SK-MEL-5 (cell line): Measurements from ENCODE around the gene ATG3. TPM values are rescaled to one million over a fixed set of nuclear protein-coding genes. Genes with fewer than 3 reads are reported as not detected.
A peak's percentile ranks its signal among the peaks of the same experiment; 100 is the strongest.
"Not testable (repeated sequence)": the region's sequence is repeated elsewhere in the genome, so short reads cannot be mapped to it uniquely, and the experiment has no call there.

ENCODE experiments used
- DNase-seq: peaks from one replicate; pipeline ENCODE4 v3.0.0-alpha.2; 2016; ENCODE audit warnings: low read depth, low spot score
- in situ Hi-C: cut with HindIII; loops from 2 replicates; pipeline ENCODE4 v1.10.0; 2016; ENCODE audit warnings: low sequenced_read_pairs, high pct_unique_total_duplicates, low pct_unique_long_range_greater_than_20kb
- total RNA-seq: library from RNA; depleted of rRNA; stranded (reverse); fragments of >200 nt; shearing (Covaris generic); gene quantifications from 2 replicates; pipeline ENCODE4 v1.2.3, GENCODE V29; 2014

The ATG3 gene
- total RNA-seq, 1 experiment from 2014 or later = 87.2 TPM

DNA sequence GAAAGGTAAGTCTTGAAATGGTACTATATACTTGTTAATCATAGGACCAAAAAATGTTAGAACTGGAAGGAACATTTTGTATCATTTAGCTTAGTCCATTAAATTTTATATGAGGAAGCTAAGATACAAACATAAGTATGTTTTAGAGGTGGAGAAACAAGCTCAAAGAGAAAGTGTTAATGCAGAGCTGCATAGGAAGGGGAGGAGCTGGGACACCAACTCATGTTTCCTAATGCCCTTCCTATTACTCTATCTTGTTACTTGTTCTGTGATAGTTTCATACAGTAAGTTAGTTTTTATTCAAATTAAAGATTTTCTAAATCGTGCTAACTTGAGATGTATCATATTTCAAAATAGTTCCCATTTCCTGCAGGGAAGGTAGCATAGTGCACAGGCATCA is 7.5 kb upstream of the ATG3 start:
- in situ Hi-C loops = no loop called here
- DNase-seq = no peak

- DNase-seq = no peak
- in situ Hi-C loops = no loop called here
These were observed 6.9 kb upstream of the ATG3 start for GRCh38 chr3:112568642-112569041.

DNA sequence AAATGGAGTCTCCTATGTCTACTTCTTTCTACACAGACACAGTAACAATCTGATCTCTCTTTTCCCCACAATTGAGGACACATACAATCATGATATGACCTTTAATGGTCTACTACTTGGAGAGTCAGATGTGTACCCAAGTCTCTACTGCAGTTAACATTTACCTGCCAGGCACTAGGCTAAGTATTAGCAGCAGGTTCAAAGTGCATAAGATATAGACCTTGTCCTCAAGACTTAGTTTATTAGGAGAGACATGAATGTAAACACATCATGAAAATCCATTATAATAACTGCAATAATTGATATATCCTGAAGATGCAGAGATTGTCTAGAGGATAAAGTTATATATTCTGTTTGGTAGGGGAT is 3.2 kb upstream of the ATG3 start:
- DNase-seq = no peak
- in situ Hi-C loops = no loop called here

GRCh38 chr3:112564247-112564939 is 2.6 kb upstream of the ATG3 start:
- in situ Hi-C loops, DNase-seq: not testable (repeated sequence)

DNA sequence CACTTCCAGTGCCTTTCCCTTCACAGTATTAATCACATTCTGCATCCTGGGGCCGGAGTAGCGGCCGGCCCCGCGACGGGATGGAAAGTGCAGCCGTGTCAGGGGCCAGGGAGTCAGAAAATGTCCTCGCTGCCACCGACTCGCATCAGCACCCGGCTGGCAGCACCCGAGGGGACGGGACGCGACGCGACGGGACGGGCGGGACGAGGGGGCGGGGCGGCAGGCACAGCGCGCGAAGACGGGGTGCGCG is 353 bp downstream of the ATG3 start:
- no peak for DNase-seq

DNA sequence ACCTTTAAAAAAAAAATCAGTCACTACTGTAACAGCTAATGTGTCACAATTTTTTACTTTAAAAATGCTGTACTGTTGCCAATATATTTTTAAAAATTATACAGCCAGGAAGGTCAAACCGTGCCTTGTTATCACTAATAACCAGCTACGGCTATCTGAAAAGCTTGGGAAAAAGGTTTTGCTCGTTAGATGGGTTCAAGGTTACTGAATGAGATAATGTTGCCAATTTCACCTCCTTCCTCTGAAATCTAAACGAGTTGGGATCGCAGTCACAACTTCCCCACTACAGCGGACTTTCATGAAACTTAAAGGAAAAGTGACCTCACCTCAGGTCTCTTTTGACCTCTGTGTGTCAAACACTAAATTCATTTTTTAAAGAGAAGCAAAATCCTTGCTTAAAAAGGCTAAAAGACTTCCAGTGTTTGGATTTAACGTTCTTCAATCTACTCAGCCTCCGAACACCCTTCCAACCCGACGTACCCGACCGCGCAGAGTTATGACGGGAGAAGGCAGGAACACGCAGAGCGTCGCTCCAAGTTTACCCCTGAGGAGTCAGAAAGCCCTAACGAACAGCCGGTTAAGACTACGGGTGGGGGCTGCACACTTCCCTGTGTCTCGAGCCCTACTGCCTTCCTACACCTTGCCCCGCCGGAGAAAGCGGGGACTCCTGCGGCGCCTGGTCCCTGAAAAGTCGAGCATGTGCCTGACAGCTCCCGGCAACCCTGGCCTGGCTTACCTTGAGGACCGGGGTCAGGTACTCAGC is 860 bp downstream of the ATG3 start:
- peak; percentile 89 for DNase-seq
- in situ Hi-C loops = no loop called here

More for the DNA sequence above, 353 bp downstream of the ATG3 start:
- in situ Hi-C loops = no loop called here

DNA sequence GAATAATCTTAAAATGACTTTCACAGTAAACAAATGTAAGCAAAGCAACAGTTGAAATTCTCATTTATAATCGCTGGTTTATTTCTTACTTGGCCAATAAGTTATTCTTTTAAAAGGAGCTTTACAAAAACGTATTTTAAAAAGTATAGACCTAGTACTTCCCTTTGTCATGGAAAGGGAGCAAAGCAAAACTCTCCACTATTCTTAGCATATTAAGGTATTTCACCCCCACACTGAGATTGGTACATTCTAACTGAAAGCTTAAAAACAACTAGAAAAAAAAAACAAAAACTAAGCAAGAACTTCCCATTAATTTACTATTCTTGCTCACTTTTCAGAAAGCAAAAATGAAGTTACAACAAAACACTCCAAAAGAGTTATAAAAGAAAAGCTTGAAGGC is 1.5 kb downstream of the ATG3 start:
- no peak for DNase-seq
- in situ Hi-C loops = no loop called here

DNA sequence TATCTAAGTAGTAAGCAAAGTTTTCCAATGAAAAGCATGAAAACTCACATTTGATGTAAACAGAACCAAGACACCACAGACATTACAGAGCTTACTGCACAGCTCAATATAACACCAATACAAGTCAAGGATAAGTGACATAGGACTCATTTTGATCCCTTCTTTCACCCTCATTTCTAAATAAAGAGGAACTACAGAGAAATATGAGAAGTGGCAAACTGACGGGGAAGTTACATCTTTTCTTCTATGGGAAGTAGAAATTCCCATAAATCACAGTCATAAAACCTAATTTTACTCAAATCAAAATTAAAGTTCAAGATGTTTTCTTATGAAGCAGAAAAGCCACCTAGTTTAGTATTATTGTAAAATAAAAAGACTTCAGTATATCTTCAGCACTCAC is 3.8 kb downstream of the ATG3 start:
- in situ Hi-C loops = no loop called here
- no peak for DNase-seq

GRCh38 chr3:112555535-112556170 is 6.1 kb downstream of the ATG3 start:
- DNase-seq = no peak
- in situ Hi-C loops = no loop called here

DNA sequence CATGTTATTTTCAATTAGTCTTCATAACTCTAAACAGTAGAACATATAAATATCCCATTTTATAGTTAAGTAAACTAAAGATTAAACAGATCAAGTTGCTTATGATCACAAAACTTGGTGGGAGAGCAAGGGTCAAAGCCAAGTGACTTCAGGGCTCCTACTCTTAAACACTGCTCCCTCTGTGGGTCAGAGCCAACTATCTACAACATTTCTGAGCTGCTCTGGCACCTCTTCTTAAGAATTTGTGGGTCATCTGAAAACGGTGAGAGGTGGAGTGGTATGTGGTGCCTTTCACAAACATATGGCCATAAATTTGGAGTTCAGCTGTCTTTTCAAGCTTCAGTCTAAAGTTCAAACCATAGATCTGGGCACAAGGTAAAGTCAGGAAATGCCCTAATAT is 10.9 kb downstream of the ATG3 start:
- DNase-seq = peak; percentile 30
- in situ Hi-C loops = no loop called here

DNA sequence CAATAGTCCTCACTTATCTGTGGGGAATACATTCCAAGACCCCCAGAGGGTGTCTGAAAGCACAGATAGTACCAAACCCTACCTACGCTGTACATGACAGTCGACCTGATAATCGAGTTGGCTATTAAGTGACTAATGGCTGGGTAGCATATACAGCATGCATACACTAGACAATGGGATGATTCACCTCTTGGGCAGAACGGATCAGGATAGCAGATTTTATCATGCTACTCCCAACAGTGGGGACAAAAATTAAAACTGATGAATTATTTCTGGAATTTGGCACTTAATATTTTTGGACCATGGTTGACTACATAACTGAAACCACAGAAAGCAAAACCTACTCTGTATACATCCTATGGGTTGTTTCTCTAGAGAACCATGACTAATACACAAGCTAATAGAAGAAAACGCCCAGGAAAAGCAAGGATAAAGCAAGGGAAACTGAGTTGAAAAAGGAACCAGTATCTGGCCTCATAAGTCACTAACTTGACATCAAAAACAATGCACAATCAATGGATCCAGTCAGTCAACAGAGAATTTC is 15.5 kb downstream of the ATG3 start:
- no peak for DNase-seq
- in situ Hi-C loops = no loop called here

DNA sequence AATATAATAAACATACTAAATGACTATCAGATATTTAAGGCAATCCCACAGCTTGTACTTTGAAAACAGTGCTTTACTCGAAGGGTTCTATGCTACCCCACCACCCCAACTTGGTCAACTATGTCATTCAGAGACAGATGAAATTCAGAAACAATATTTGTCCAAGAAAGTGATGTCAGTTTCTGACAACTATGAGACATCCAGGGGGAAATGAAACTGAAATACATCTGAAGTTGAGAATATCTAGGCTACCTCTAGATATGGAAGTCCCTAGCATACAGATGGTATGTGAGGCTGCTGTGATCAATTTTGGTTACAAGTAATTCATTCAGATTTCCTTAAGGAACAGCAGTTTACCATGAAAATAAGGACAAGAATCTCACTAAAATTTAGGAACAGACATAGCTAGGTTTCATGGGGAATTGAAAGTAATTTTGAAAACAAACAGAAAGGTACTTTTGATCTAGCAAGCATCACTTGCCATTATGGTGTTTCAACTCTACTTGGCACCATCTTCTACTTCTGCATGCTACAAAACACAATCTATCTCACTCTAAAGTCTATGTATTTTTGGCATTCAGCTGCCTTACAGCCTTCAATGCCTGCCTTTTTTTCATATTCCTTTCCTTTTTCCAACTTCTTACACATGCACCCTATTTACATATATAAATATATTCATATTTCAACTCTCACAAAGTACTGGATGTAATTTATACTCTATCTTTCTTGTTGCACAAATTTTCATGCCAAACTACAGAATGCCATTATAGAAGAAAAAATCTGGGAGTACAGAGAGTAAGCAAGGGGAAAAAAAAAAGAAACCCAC is 21.7 kb downstream of the ATG3 start:
- in situ Hi-C loops = no loop called here
- no peak for DNase-seq

- DNase-seq = peak; percentile 58
These were observed 30.4 kb downstream of the ATG3 start for GRCh38 chr3:112531358-112531781.

GRCh38 chr3:112530573-112530972 is 31.2 kb downstream of the ATG3 start:
- DNase-seq = no peak
- in situ Hi-C loops = no loop called here

More at GRCh38 chr3:112531358-112531781, 30.4 kb downstream of the ATG3 start:
- in situ Hi-C loops = no loop called here

- in situ Hi-C loops, DNase-seq: not testable (repeated sequence)
These were observed 37.6 kb downstream of the ATG3 start for GRCh38 chr3:112524127-112524526.

DNA sequence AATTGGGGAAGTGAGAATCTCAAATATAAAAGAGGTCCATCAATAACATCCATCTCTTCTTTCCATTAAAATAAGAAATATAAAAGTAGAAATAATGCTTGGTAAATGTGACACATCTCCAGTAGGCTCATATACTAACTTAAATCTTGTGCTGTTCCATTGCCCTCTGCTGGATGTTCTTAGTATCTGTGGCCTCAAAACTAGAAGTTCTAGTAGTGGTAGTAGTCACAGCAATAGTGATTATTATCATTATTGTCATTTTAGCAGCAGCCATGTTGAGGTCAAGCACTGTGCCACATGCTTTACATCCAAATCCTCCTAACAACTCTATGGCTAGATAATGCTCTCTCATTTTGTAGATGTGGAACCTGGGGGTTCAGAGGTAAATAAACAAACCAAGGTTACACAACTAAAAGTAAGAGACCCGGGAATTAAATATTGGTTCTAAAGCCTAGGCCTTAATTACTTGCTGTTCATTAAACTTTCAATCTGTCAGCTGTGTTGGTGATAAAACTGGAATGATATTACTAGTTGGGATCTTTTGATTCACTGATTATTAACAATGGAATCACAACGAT is 42.2 kb downstream of the ATG3 start:
- DNase-seq = peak; percentile 88
- in situ Hi-C loops = no loop called here

GRCh38 chr3:112518970-112519369 is 42.8 kb downstream of the ATG3 start:
- peak; percentile 21 for DNase-seq
- in situ Hi-C loops = not testable (repeated sequence)
